COR-L47 (cell line): ENCODE data around the gene COA4.

ENCODE experiments used
- DNase-seq: peaks from one replicate; lab custom pipeline; 2025; lab: John Stamatoyannopoulos, UW

COA4 gene

GRCh38 chr11:73866095-73866579 lies 10.5 kb downstream of the COA4 start:
- DNase-seq, result no peak

- no peak for DNase-seq
These were observed 13.7 kb downstream of the COA4 start for GRCh38 chr11:73862986-73863385.

GRCh38 chr11:73860202-73860601 lies 16.4 kb downstream of the COA4 start:
- DNase-seq, result no peak

DNA sequence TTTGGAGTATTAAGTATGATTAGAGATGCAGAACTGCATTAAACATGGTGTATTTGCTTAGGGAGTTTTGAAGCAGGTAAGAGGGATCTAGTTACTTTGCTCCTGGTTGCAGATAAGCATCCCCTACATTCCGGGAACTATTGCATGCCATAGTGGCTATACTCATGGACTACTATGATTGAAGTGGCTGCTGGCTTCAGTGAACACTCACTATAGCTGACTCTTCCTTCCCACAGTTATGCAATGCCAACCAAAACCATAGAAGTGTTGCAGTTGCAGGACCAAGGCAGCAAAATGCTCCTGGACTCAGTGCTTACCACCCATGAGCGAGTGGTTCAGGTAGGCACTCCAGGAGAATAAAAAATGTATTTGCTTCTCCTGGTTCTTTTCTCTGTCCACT lies 17.0 kb downstream of the COA4 start:
- no peak for DNase-seq

GRCh38 chr11:73856031-73856567 lies 20.5 kb downstream of the COA4 start:
- no peak for DNase-seq

DNA sequence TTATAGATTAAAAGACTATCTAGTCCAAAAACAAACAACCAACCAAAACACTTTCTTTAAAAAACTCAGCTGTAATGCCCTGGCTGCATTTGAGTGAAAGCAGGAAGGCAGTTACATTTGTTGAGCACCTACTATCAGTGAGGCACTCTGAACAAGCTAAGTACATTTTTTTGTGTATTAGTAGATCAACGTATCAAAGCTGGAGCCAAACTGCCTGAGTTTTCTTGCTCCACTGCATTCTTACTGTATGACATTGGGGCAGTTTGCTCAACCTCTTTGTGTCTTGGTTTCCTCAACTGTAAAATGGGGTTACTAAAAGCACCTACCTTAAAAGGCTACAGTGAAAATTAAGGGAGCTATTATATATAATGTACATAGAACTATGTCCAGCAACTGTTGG lies 22.0 kb downstream of the COA4 start:
- DNase-seq, result no peak

GRCh38 chr11:73852049-73852448 lies 24.6 kb downstream of the COA4 start:
- no peak for DNase-seq

- no peak for DNase-seq
These were observed 25.4 kb downstream of the COA4 start for GRCh38 chr11:73851046-73851764.

DNA sequence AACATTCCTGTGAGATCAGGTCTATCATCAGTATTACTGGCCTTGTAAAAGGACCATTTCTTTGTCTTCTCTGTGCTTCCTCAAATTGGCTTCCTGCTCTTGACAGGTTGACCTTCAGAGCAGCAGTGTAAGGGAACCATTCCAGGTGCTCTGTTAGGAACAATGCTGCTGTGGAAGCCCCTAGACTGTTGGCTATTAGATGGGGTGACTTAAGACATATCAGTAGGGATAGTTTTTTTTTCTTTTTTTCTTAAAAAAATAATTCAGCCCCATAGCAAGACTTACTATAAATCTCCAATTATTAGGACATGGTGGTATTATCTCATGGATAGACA lies 37.6 kb downstream of the COA4 start:
- DNase-seq, result no peak

DNA sequence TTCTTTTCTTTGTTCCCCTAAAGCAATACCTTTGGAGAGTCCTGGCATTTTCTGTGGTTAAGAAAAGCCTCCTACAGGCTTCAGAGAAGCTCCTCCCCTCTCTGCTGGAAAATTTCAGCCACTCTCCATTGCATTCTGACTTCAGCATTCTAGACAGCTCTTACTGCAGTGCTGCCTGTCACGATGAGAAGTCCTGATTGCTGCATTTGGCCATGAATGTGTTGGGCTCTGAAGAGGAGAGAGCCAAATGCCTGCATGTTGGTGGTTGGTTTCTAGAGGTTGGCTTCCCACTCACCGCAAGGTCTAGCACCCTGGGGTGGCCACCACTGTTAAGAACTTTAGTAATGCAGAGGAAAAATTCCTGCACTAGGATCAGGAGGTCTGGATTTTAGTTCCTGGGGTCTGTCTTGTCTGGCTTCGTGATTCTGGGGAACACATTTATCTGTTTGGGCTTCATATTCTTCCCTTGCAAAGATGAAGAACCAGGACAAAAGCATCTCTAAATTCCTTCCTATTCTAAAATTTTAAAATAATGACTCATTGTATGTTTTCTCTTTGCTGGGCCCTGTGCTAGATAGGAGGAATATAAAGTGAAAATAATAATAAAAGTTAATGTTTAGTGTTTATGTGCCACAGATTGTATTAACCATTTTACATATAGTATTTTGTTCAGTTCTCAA lies 38.1 kb downstream of the COA4 start:
- DNase-seq, result no peak

- DNase-seq, result no peak
These were observed 43.6 kb downstream of the COA4 start for GRCh38 chr11:73833067-73833466.

DNA sequence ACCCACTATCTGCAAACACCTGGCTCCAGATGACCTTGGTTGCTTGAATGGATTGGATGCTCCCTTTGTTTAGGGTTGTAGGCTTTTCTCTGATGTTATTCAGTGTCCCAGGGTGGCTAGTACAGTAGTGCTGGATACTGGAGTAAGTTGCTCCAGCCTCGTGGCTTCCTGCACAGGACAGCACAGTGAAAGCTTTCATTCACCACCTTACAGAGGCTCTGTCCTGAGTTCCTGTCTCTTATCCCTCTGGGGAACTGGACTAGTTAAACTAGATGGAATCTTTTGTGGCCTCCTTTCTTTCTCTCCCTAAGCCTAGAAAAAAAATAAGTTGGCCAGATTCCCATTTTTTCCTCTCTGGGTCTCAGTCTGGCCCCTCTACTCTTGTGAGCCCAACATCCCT lies 46.4 kb downstream of the COA4 start:
- no peak for DNase-seq
